ENCODE measurements around the gene LY86. TPM values are rescaled to one million over a fixed set of nuclear protein-coding genes. Genes with fewer than 3 reads are reported as not detected.
"Not testable (repeated sequence)": the region's sequence is repeated elsewhere in the genome, so short reads cannot be mapped to it uniquely, and the experiment has no call there.

Gene LY86
- total RNA-seq, 2 experiments from 2014 or later: 9.5 to 12.2 TPM

DNA sequence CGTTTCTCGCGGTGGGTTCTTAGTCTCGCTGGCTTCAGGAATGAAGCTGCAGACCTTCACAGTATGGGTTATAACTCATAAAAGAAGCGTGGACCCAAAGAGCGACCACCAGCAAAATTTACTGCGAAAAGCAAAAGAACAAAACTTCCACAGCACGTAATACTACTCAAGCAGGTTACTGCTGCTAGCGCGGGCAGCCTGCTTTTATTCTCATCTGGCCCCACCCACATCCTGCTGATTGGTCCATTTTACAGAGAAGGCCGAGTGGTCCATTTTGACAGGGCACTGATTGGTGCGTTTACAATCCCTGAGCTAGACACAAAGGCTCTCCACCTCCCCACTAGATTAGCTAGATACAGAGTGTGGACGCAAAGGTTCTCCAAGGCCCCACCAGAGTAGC, 17.4 kb downstream of the LY86 start:
- ChIA-PET CTCF (interaction anchor here (3.0 kb wide), 1 partner anchor 13 kb away, joined by 9 read pairs; no protein-coding TSS in a partner anchor), POLR2A (no interaction called here)
- H3K27ac Mint-ChIP-seq: peak overlapping the region; percentile 23
- H3K4me3 Mint-ChIP-seq: no peak overlapping the region
- no peak for DNase-seq
- H3K27me3 Mint-ChIP-seq: no peaks in the 10 kb centered on the region
- peaks cover 58% of the 10 kb centered on the region for H3K4me1 Mint-ChIP-seq
- H3K9me3 Mint-ChIP-seq: peaks cover 38% of the 10 kb centered on the region
- H3K36me3 Mint-ChIP-seq (ENCODE audit: low read depth): peaks cover 53% of the 10 kb centered on the region

DNA sequence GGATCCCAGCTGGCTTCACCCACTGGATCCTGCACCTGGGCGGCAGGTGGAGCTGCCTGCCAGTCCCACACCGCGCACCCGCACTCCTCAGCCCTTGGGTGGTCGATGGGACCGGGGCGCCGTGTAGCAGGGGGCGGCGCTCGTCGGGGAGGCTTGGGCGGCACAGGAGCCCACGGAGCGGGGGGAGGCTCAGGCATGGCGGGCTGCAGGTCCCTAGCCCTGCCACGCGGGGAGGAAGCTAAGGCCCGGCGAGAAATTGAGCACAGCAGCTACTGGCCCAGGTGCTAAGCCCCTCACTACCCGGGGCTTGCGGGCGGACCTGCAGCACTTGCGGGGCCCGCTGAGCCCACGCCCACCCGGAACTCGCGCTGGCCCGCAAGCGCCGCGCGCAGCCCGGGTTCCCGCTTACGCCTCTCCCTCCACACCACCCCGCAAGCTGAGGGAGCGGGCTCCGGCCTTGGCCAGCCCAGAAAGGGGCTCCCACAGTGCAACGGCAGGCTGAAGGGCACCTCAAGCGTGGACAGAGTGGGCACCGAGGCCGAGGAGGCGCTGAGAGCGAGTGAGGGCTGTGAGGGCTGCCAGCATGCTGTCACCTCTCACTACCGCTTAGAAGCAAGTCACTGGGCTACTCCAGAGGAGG, 18.0 kb downstream of the LY86 start:
- CTCF ChIA-PET: interaction anchor here (3.0 kb wide), 1 partner anchor 13 kb away, joined by 9 read pairs; no protein-coding TSS in a partner anchor
- H3K27me3 Mint-ChIP-seq, H3K4me3 Mint-ChIP-seq, POLR2A ChIA-PET, DNase-seq, H3K27ac Mint-ChIP-seq: not testable (repeated sequence)
- H3K9me3 Mint-ChIP-seq: peaks cover 35% of the 10 kb centered on the region
- peaks cover 50% of the 10 kb centered on the region for H3K36me3 Mint-ChIP-seq (ENCODE audit: low read depth)
- H3K4me1 Mint-ChIP-seq: peaks cover 62% of the 10 kb centered on the region

DNA sequence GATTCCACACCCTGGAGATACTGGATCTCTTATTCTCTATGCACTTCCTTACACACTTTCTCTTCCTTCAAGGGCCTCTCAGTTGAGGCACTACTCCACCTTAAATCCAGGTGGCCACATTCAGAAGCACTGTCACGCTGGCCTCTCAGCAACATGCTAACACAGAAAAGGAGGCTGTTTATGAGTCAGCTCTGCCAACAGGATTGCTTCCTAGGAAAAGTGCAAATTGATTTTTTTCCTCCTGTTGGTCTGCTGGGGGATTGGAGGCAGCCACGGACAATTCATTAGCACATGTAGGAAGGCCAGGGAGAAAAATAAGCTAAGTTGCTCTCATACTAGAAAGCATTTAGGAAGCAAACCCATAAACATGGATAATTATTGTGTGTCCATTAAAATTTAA, 20.9 kb downstream of the LY86 start:
- Mint-ChIP-seq H3K27me3 (no peaks in the 10 kb centered on the region), H3K27ac (peak overlapping the region; percentile 99), H3K36me3 (ENCODE audit: low read depth) (peaks cover 53% of the 10 kb centered on the region), H3K4me3 (no peak overlapping the region), H3K4me1 (peaks cover 74% of the 10 kb centered on the region), H3K9me3 (peaks cover 24% of the 10 kb centered on the region)
- ChIA-PET POLR2A (no interaction called here), CTCF (interaction anchor here (1.0 to 2.3 kb wide), 4 partner anchors 10 to 30 kb away, joined by 3 to 7 read pairs (median 4); no protein-coding TSS in a partner anchor)
- DNase-seq: no peak

GRCh38 chr6:6610031-6610591, 21.6 kb downstream of the LY86 start:
- peak overlapping the region; percentile 99 for H3K27ac Mint-ChIP-seq
- CTCF ChIA-PET: interaction anchor here (0.7 to 2.5 kb wide), 12 partner anchors 9 to 49 kb away, joined by 3 to 8 read pairs (median 4); partner anchors contain the start of gene LY86

DNA sequence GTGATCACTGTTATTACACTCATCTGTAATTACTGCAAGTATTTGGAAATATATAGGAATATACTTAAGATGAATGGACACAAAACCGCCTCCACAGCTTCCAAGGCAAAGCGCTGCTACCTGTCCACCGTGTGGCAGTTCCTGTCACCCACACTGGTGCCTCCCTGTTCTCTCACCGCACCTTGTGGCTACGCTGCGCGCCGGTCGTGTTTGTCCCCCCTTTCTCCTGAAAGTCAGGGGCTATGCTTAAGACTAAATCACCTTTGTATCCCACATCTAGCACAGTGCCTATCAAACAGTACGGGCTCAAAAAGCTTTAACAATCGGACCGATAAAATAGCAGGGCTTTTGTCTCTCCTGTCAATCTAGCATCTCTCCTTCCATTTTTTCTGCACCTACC, 23.0 kb downstream of the LY86 start:
- no peak overlapping the region for H3K4me3 Mint-ChIP-seq
- ChIA-PET POLR2A (no interaction called here), CTCF (interaction anchor here (0.7 to 2.5 kb wide), 7 partner anchors 11 to 33 kb away, joined by 3 to 8 read pairs (median 5); partner anchors contain the start of gene LY86)
- peaks cover 13% of the 10 kb centered on the region for H3K9me3 Mint-ChIP-seq
- H3K27ac Mint-ChIP-seq: peak overlapping the region; percentile 99
- no peak for DNase-seq
- H3K4me1 Mint-ChIP-seq: peaks cover 79% of the 10 kb centered on the region
- no peaks in the 10 kb centered on the region for H3K27me3 Mint-ChIP-seq
- H3K36me3 Mint-ChIP-seq (ENCODE audit: low read depth): peaks cover 47% of the 10 kb centered on the region

More at GRCh38 chr6:6610031-6610591, 21.6 kb downstream of the LY86 start:
- Mint-ChIP-seq H3K4me1 (peaks cover 74% of the 10 kb centered on the region), H3K27me3 (no peaks in the 10 kb centered on the region), H3K9me3 (peaks cover 19% of the 10 kb centered on the region), H3K4me3 (peak overlapping the region; percentile 19), H3K36me3 (ENCODE audit: low read depth) (peaks cover 49% of the 10 kb centered on the region)
- POLR2A ChIA-PET: interaction anchor here (1.0 kb wide), 1 partner anchor 45 kb away, joined by 3 read pairs; no protein-coding TSS in a partner anchor
- DNase-seq: peak; percentile 77

GRCh38 chr6:6612308-6612707, 23.8 kb downstream of the LY86 start:
- peak; percentile 44 for DNase-seq
- H3K36me3 Mint-ChIP-seq (ENCODE audit: low read depth): peaks cover 53% of the 10 kb centered on the region
- peaks cover 87% of the 10 kb centered on the region for H3K4me1 Mint-ChIP-seq
- no peaks in the 10 kb centered on the region for H3K27me3 Mint-ChIP-seq
- peak overlapping the region; percentile 24 for H3K4me3 Mint-ChIP-seq
- H3K9me3 Mint-ChIP-seq: peaks cover 15% of the 10 kb centered on the region
- POLR2A ChIA-PET: no interaction called here
- CTCF ChIA-PET: interaction anchor here (0.7 to 2.5 kb wide), 5 partner anchors 11 to 36 kb away, joined by 3 to 8 read pairs (median 4); no protein-coding TSS in a partner anchor
- peak overlapping the region; percentile 99 for H3K27ac Mint-ChIP-seq

GRCh38 chr6:6613103-6613718, 24.7 kb downstream of the LY86 start:
- Mint-ChIP-seq H3K4me1 (peaks cover 89% of the 10 kb centered on the region), H3K9me3 (peaks cover 17% of the 10 kb centered on the region), H3K27ac (peak overlapping the region; percentile 99), H3K36me3 (ENCODE audit: low read depth) (peaks cover 56% of the 10 kb centered on the region)
- DNase-seq, H3K4me3 Mint-ChIP-seq, POLR2A ChIA-PET, H3K27me3 Mint-ChIP-seq: not testable (repeated sequence)
- CTCF ChIA-PET: interaction anchor here (0.8 to 1.8 kb wide), 5 partner anchors 10 to 42 kb away, joined by 3 to 7 read pairs (median 4); no protein-coding TSS in a partner anchor

GRCh38 chr6:6614096-6614982, 25.8 kb downstream of the LY86 start:
- ChIA-PET CTCF (interaction anchor here (0.7 to 1.8 kb wide), 7 partner anchors 9 to 661 kb away, joined by 3 to 8 read pairs (median 4); no protein-coding TSS in a partner anchor), POLR2A (interaction anchor here (0.6 to 1.0 kb wide), 4 partner anchors 23 to 261 kb away, joined by 3 to 5 read pairs (median 4); no protein-coding TSS in a partner anchor)
- H3K9me3 Mint-ChIP-seq: peaks cover 17% of the 10 kb centered on the region
- H3K27ac Mint-ChIP-seq: peak overlapping the region; percentile 96
- peaks cover 88% of the 10 kb centered on the region for H3K4me1 Mint-ChIP-seq
- H3K27me3 Mint-ChIP-seq: no peaks in the 10 kb centered on the region
- peak overlapping the region; percentile 63 for H3K4me3 Mint-ChIP-seq
- peaks cover 58% of the 10 kb centered on the region for H3K36me3 Mint-ChIP-seq (ENCODE audit: low read depth)
- peak; percentile 74 for DNase-seq

GRCh38 chr6:6614983-6615349, 26.4 kb downstream of the LY86 start:
- peak; percentile 39 for DNase-seq
- CTCF ChIA-PET: interaction anchor here (1.0 kb wide), 1 partner anchor 15 kb away, joined by 3 read pairs; no protein-coding TSS in a partner anchor
- Mint-ChIP-seq H3K27ac (peak overlapping the region; percentile 96), H3K36me3 (ENCODE audit: low read depth) (peaks cover 60% of the 10 kb centered on the region), H3K4me1 (peaks cover 88% of the 10 kb centered on the region), H3K9me3 (peaks cover 15% of the 10 kb centered on the region), H3K4me3 (peak overlapping the region; percentile 63), H3K27me3 (no peaks in the 10 kb centered on the region)
- POLR2A ChIA-PET: no interaction called here

DNA sequence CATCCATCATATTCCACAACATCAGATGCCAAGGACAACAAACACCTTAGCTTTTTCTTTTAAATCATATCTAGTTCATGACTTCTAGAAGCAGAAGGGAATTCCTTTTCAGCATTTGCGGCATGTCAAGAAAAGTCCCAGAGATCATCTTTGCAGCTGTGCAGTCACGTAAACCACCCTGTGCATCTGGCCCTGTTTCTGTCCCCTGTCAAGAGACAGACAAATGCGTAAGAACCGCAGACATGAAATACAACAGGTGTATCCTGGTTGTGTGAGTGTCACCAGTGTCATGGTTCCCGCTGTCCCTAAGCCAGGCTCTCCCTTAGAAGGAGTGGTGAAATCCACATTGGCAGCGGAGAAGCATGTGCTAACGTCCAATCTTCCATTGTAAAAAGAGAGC, 28.1 kb downstream of the LY86 start:
- H3K27me3 Mint-ChIP-seq: no peaks in the 10 kb centered on the region
- H3K36me3 Mint-ChIP-seq (ENCODE audit: low read depth): peaks cover 63% of the 10 kb centered on the region
- POLR2A ChIA-PET: no interaction called here
- no peak for DNase-seq
- H3K9me3 Mint-ChIP-seq: peaks cover 14% of the 10 kb centered on the region
- H3K4me3 Mint-ChIP-seq: no peak overlapping the region
- peaks cover 80% of the 10 kb centered on the region for H3K4me1 Mint-ChIP-seq
- CTCF ChIA-PET: interaction anchor here (1.2 kb wide), 1 partner anchor 10 kb away, joined by 3 read pairs; no protein-coding TSS in a partner anchor
- peak overlapping the region; percentile 36 for H3K27ac Mint-ChIP-seq

GRCh38 chr6:6619021-6619794, 30.7 kb downstream of the LY86 start:
- Mint-ChIP-seq H3K4me1 (peaks cover 72% of the 10 kb centered on the region), H3K36me3 (ENCODE audit: low read depth) (peaks cover 51% of the 10 kb centered on the region), H3K27me3 (no peaks in the 10 kb centered on the region), H3K4me3 (no peak overlapping the region), H3K9me3 (peaks cover 16% of the 10 kb centered on the region), H3K27ac (peak overlapping the region; percentile 34)
- CTCF ChIA-PET: interaction anchor here (0.8 to 1.8 kb wide), 3 partner anchors 9 to 41 kb away, joined by 3 to 7 read pairs (median 4); no protein-coding TSS in a partner anchor
- DNase-seq: no peak
- POLR2A ChIA-PET: no interaction called here
